A549 (cell line): ENCODE data around the gene LAMA2. TPM values are rescaled to one million over a fixed set of nuclear protein-coding genes. Genes with fewer than 3 reads are reported as not detected.

Experiments used
- ATAC-seq, 2 experiments: fragments of 200-7000 bp in 1 of 2; fragments of >200 bp in 1 of 2; cut with Nextera tagmentation in 1 of 2; cut with Tn5 transposase in 1 of 2; 3 replicates each; pipeline versions ENCODE4 v1.8.0 to v1.9.1; 2018 to 2020; ENCODE audit warnings: mild to moderate bottlenecking in 1 of 2, moderate library complexity in 1 of 2
- CTCF ChIA-PET: fragments of 300-600 bp; sonication (Branson Sonifier 250); formaldehyde crosslinking; extraction: SDS; loops from one replicate; lab custom pipeline; 2021; ENCODE audit warnings: antibody characterized with exemption, inconsistent platforms; lab: Yijun Ruan, JAX
- POLR2A ChIA-PET: fragments of 350-600 bp; formaldehyde crosslinking; extraction: SDS; loops from one replicate; lab custom pipeline; 2021; ENCODE audit warnings: antibody characterized with exemption, inconsistent platforms; lab: Yijun Ruan, JAX
- DNase-seq, 2 experiments: peaks; one replicate each; pipeline versions ENCODE4 v3.0.0 to v3.0.0-alpha.2; 2011 to 2016; ENCODE audit warnings: low read depth in 1 of 2, low spot score in 1 of 2
- FAIRE-seq: peaks from 2 replicates; lab custom pipeline; 2011; peaks lifted over from hg19 to GRCh38; lab: Jason Lieb, UNC
- H3K27ac ChIP-seq, 2 experiments: fragments of >200 bp; sonication (Bioruptor Twin); formaldehyde crosslinking; 3 replicates each; pipeline ENCODE4 v1.5.1; 2016 to 2017
- H3K4me1 ChIP-seq: fragments of >200 bp; sonication (Bioruptor Twin); formaldehyde crosslinking; 3 replicates; pipeline ENCODE4 v1.6.1; 2016
- H3K4me2 ChIP-seq: fragments of >200 bp; sonication (Bioruptor Twin); formaldehyde crosslinking; 3 replicates; pipeline ENCODE4 v1.6.1; 2016
- H3K4me3 ChIP-seq: fragments of >200 bp; sonication (Bioruptor Twin); formaldehyde crosslinking; 3 replicates; pipeline ENCODE4 v1.5.1; 2016
- H3K9me3 ChIP-seq: fragments of >200 bp; sonication (Bioruptor Twin); formaldehyde crosslinking; 3 replicates; pipeline ENCODE4 v1.6.1; 2016
- CBX2 ChIP-seq: fragments of 200-600 bp; sonication (generic); IDR thresholded peaks from 2 replicates; pipeline ENCODE4 v1.6.1; 2016; ENCODE audit warnings: low read depth, mild to moderate bottlenecking, borderline replicate concordance
- FOSL2 ChIP-seq, 2 experiments: fragments of 450-650 bp in 1 of 2; fragments of >200 bp in 1 of 2; sonication (Bioruptor Twin) in 1 of 2; formaldehyde crosslinking; IDR thresholded peaks; 2 replicates each; pipeline versions ENCODE4 v1.5.0 to v1.6.1; 2016 to 2020; ENCODE audit warnings: mild to moderate bottlenecking in 1 of 2, moderate library complexity in 1 of 2
- GATA3 ChIP-seq: IDR thresholded peaks from 2 replicates; pipeline ENCODE4 v1.6.1; 2012; ENCODE audit warnings: borderline replicate concordance
- JUN ChIP-seq, 2 experiments: fragments of >200 bp; sonication (Bioruptor Twin); formaldehyde crosslinking; IDR thresholded peaks; 2 replicates in 1 of 2; 3 replicates in 1 of 2; pipeline ENCODE4 v1.6.1; 2016 to 2017
- JUNB ChIP-seq: fragments of >200 bp; sonication (Bioruptor Twin); formaldehyde crosslinking; IDR thresholded peaks from 2 replicates; pipeline ENCODE4 v1.6.1; 2016
- KDM5A ChIP-seq: fragments of 200-600 bp; sonication (generic); IDR thresholded peaks from 2 replicates; pipeline ENCODE4 v1.6.1; 2016; ENCODE audit warnings: antibody characterized with exemption, mild to moderate bottlenecking
- MAFK ChIP-seq: fragments of 450-650 bp; IDR thresholded peaks from 2 replicates; pipeline ENCODE4 v1.6.1; 2014; ENCODE audit not compliant: partially characterized antibody
- MAZ ChIP-seq: fragments of 150-350 bp; IDR thresholded peaks from 2 replicates; pipeline ENCODE4 v1.6.1; 2014; ENCODE audit warnings: antibody characterized with exemption, low read depth, low read length, borderline replicate concordance
- NR3C1 ChIP-seq: fragments of >200 bp; sonication (Bioruptor Twin); formaldehyde crosslinking; IDR thresholded peaks from 3 replicates; pipeline ENCODE4 v1.6.1; 2017
- PHF8 ChIP-seq: fragments of 200-600 bp; sonication (generic); IDR thresholded peaks from 2 replicates; pipeline ENCODE4 v1.6.1; 2016; ENCODE audit warnings: low read depth, mild to moderate bottlenecking, antibody characterized with exemption, moderate library complexity, borderline replicate concordance
- POLR2AphosphoS2 ChIP-seq: conservative IDR thresholded peaks from 2 replicates; pipeline ENCODE4 v1.6.1; 2012; ENCODE audit warnings: low read length, improper control_type of control experiment, inconsistent platforms
- RARB ChIP-seq: fragments of 250-450 bp; sonication (Bioruptor Pico); IDR thresholded peaks from 2 replicates; pipeline ENCODE4 v1.8.0; 2021; ENCODE audit warnings: mild to moderate bottlenecking, moderate library complexity
- SREBF2 ChIP-seq: fragments of 450-650 bp; IDR thresholded peaks from 2 replicates; pipeline ENCODE4 v1.6.1; 2014; ENCODE audit warnings: mild to moderate bottlenecking, moderate library complexity
- TP53 ChIP-seq: fragments of 250-450 bp; sonication (Bioruptor Pico); IDR thresholded peaks from 2 replicates; pipeline ENCODE4 v1.5.0; 2021; ENCODE audit warnings: mild to moderate bottlenecking, moderate library complexity
- ZNF302 ChIP-seq: fragments of 250-450 bp; sonication (Bioruptor Pico); IDR thresholded peaks from 2 replicates; pipeline ENCODE4 v1.9.0; 2021; ENCODE audit warnings: inconsistent platforms, mild to moderate bottlenecking, moderate library complexity
- WGBS: methylation state at CpG from one replicate; pipeline ENCODE4 v1.1.6; 2017; ENCODE audit errors: missing lambda C conversion rate; 5-methylcytosine and 5-hydroxymethylcytosine counted together
- polyA plus RNA-seq, 4 experiments: library from polyadenylated mRNA; depleted of rRNA in 3 of 4; stranded (reverse); fragments of >200 nt; fragmentation: RNase III in 1 of 4; extraction: RNeasy Plus Mini Kit Qiagen cat#74134 plus additional on column Dnase treatment in 1 of 4; gene quantifications; 2 replicates in 3 of 4; 3 replicates in 1 of 4; pipeline ENCODE4 v1.2.3, GENCODE V29; 2011 to 2017
- TF ChIP-seq, protein P1 (sequence below): IDR thresholded peaks from 2 replicates; pipeline ENCODE4 v1.6.1; 2012
- TF ChIP-seq, protein P2 (sequence below): IDR thresholded peaks from 2 replicates; pipeline ENCODE4 v1.6.1; 2012
- TF ChIP-seq, protein P3 (sequence below): fragments of 200-600 bp; sonication (generic); IDR thresholded peaks from 2 replicates; pipeline ENCODE4 v1.6.1; 2016; ENCODE audit warnings: antibody characterized with exemption, mild to moderate bottlenecking, moderate library complexity
- TF ChIP-seq, protein P4 (sequence below): fragments of >200 bp; sonication (Bioruptor Twin); formaldehyde crosslinking; IDR thresholded peaks from 2 replicates; pipeline ENCODE4 v1.6.1; 2016

Gene LAMA2
- polyA plus RNA-seq, 2 of the 4 experiments (the other 2 are of a cell fraction): 0.21 to 1.3 TPM

DNA sequence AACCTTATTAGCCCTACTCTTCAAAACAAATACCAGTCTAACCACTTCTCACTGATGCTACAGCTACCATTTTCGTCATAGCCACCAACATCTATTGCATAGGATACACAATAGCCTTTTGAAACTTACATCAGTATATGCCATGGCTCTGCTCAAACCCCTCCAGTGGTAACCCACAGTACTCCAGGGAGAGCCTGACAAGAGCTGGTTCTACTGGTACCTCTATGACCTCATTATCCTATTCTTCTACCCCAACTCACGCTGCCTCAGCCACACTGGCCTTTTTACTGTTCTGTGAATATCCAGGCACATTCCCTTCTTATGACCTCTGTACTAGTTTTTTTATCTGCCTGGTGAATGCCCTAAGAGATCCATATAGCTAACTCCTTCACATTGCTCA is 669.5 kb downstream of the LAMA2 start:
- DNase-seq: no peak
- POLR2A ChIA-PET: no interaction called here
- Histone ChIP-seq H3K9me3 (no peaks in the 10 kb centered on the region), H3K4me2 (no peak overlapping the region), H3K4me3 (no peak overlapping the region), H3K27ac (no peak overlapping the region)
- CTCF ChIA-PET: interaction anchor here (0.8 kb wide), 1 partner anchor 51 kb away, joined by 4 read pairs; no protein-coding TSS in a partner anchor
- FAIRE-seq: no peak
- 77% methylated on average over 2 of the region's 2 CpGs for WGBS
- ATAC-seq: no peak
- TF ChIP-seq, protein P1, sequence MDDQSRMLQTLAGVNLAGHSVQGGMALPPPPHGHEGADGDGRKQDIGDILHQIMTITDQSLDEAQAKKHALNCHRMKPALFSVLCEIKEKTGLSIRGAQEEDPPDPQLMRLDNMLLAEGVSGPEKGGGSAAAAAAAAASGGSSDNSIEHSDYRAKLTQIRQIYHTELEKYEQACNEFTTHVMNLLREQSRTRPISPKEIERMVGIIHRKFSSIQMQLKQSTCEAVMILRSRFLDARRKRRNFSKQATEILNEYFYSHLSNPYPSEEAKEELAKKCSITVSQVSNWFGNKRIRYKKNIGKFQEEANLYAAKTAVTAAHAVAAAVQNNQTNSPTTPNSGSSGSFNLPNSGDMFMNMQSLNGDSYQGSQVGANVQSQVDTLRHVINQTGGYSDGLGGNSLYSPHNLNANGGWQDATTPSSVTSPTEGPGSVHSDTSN: no peak
- no peak for TF ChIP-seq MAFK
- TF ChIP-seq JUNB: no peak
- no peak for TF ChIP-seq ZNF302 (CRISPR knock-in tag)
- TF ChIP-seq, all 56 proteins: peak for 0
- H3K4me1 ChIP-seq: no peaks in the 10 kb centered on the region

DNA sequence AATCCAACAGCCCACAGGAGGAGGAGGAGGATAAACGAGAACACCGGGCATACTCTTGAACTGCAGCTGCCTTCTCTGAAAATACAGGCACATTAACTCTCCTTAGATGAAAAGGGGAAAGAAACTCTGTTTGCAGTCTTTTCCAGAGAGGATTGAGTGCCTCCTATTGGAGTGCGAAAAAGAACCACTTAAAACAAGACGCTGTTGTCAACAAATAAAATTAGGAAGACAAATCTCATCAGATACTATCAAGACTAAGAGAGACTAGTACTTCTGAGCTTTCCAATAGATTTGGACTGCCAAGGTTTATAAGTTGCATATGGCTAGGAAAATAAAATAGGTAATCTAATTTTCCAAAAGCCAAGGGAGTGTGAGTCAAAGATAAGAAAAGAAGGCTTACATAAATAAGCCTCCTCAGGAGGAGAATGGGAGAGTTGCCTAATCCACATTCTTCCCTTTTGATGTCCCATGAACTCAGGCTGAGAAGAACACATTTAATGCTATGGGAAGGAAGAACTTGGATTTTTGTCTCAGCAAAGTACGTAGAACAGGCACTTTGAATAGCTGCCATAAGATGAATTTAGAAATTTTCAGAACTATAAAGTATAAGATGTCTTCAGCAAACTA is 672.4 kb downstream of the LAMA2 start:
- 76% methylated on average over 5 of the region's 5 CpGs for WGBS
- Histone ChIP-seq H3K27ac (no peak overlapping the region), H3K9me3 (no peaks in the 10 kb centered on the region), H3K4me2 (no peak overlapping the region), H3K4me3 (no peak overlapping the region), H3K4me1 (no peaks in the 10 kb centered on the region)
- DNase-seq (no peak), FAIRE-seq (no peak), ATAC-seq (no peak)
- CTCF ChIA-PET: no interaction called here
- POLR2A ChIA-PET: no interaction called here
- TF ChIP-seq SREBF2 (no peak), GATA3 (no peak), FOSL2 (IDR thresholded peaks at IDR 0.05) (no peak), FOSL2 (CRISPR knock-in tag; IDR thresholded peaks at IDR 0.05) (no peak), NR3C1 (no peak), RARB (CRISPR knock-in tag) (no peak), ZNF302 (CRISPR knock-in tag) (no peak), TP53 (CRISPR knock-in tag) (no peak), MAFK (no peak), JUN (IDR thresholded peaks at IDR 0.05) (no peak), MAZ (no peak), JUNB (no peak), PHF8 (no peak), POLR2AphosphoS2 (no peak), CBX2 (no peak), KDM5A (no peak)
- TF ChIP-seq, protein P2, sequence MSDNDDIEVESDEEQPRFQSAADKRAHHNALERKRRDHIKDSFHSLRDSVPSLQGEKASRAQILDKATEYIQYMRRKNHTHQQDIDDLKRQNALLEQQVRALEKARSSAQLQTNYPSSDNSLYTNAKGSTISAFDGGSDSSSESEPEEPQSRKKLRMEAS: no peak
- TF ChIP-seq, protein P3, sequence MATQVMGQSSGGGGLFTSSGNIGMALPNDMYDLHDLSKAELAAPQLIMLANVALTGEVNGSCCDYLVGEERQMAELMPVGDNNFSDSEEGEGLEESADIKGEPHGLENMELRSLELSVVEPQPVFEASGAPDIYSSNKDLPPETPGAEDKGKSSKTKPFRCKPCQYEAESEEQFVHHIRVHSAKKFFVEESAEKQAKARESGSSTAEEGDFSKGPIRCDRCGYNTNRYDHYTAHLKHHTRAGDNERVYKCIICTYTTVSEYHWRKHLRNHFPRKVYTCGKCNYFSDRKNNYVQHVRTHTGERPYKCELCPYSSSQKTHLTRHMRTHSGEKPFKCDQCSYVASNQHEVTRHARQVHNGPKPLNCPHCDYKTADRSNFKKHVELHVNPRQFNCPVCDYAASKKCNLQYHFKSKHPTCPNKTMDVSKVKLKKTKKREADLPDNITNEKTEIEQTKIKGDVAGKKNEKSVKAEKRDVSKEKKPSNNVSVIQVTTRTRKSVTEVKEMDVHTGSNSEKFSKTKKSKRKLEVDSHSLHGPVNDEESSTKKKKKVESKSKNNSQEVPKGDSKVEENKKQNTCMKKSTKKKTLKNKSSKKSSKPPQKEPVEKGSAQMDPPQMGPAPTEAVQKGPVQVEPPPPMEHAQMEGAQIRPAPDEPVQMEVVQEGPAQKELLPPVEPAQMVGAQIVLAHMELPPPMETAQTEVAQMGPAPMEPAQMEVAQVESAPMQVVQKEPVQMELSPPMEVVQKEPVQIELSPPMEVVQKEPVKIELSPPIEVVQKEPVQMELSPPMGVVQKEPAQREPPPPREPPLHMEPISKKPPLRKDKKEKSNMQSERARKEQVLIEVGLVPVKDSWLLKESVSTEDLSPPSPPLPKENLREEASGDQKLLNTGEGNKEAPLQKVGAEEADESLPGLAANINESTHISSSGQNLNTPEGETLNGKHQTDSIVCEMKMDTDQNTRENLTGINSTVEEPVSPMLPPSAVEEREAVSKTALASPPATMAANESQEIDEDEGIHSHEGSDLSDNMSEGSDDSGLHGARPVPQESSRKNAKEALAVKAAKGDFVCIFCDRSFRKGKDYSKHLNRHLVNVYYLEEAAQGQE: no peak
- TF ChIP-seq, protein P4, sequence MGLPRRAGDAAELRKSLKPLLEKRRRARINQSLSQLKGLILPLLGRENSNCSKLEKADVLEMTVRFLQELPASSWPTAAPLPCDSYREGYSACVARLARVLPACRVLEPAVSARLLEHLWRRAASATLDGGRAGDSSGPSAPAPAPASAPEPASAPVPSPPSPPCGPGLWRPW: no peak
